NCI-H2196 (cell line): Measurements from ENCODE around the gene TULP4.
"Not testable (repeated sequence)": the region's sequence is repeated elsewhere in the genome, so short reads cannot be mapped to it uniquely, and the experiment has no call there.

Experiments
- DNase-seq: peaks from one replicate; lab custom pipeline; 2025; ENCODE audit not compliant: unreplicated experiment; lab: John Stamatoyannopoulos, UW

TULP4 gene

DNA sequence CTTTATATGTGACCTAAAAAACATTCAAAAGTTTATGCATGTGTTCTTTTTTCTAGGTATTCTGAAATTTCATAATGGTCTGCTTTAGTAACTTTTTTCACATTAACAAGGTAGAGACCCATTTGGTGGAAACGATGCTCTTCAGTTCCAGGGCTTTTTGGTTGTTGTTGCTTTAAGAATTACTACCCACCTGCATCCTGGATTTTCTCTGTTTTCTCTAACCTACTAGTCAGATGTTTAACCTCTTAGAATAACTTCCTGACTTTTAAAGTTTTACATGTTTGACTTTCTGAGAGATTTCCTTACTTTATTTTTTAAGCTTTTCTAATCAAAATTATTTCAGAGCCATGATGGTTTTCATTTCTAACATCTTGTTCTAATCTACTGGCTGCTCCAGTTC, 14.9 kb downstream of the TULP4 start:
- no peak for DNase-seq

DNA sequence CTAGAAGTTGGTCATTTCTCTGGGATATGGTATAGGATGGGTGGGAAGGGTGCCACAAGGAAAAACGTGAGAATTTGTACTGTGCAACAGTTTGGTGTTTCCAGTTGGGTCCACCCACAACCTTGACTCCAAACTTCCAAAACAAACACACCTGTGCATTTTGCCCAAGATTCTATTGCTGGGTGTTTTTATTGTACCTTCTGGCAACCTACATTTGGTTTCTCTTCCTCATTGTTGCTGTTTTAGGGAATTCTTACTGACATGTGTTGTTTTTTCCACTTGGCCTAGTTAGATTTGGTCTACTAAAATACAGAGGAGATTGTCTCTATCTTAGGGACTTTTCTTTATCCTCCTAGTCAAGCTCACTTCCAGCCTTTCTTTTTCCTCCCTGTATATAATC, 16.7 kb downstream of the TULP4 start:
- no peak for DNase-seq

DNA sequence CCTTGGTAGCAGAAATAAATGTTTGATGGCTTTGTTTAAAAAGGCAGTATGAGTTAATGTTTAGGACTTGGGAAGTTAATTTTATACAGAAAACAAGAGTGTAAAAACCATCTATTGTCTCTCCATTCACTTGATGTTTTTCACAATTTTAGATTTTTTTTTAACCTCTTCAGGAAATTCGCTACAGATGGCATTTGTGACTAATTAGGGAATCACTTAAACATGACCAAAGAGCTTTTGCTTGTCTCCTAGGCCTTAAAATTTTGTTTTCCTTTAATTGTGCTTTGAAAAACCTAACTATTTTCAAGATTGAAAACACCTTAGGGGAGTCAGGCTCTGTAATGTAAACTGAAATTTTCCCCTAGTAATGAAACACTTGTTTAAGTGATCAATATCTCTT, 17.3 kb downstream of the TULP4 start:
- no peak for DNase-seq

DNA sequence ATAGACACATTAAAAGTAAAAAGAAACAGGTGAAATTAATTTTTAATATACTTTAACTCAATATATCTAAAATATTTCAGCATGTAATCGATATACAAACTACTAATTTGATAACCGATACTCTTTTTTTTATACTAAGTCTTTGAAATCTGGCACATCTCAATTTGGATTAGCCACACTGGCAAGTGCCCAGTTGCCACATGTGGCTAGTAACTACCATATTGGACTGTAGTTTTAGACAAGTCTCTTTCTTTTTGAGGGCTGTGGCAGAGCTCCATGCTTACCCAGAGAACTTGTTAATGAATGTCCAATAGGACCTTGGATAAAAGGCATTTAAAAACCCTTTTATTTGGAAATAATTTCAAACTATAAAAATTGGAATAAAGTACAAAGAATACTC, 17.8 kb downstream of the TULP4 start:
- no peak for DNase-seq

DNA sequence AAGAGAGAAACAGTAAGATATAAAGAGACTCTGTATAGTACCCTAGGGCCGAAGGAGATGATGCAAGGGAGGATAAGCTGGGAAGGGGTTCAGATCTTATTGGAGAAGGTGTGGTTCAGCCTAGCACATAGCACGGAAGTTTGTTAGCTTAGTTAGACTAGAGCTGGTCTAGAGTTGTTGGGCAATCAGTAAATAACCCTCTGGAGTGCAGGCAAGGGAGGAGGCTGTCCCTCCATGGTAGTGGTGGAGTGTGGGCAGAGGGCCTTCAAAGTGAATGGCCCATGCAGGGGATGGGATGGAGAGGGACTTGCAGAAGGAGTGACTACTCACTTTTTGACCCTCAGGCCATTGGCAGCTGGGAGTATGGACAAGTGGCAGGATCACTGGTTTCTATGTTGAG, 20.0 kb downstream of the TULP4 start:
- DNase-seq, result no peak

DNA sequence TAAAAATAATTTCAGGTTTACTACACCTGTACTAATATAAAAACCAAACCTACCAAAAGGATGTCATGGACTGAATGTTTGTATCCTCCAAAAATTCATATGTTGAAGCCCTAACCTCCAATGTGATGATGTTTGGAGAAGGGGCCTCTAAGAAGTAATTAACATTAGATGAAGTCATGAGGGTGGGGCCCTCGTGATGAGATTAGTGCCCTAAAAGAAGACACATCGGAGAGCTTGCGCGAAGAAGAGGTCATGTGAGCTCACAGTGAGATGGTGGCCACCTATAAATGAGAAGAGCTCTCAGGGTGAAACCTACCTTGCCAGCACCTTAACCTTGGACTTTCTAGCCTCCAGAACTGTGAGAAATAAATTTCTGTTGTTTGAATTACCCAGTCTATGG, 20.8 kb downstream of the TULP4 start:
- no peak for DNase-seq

DNA sequence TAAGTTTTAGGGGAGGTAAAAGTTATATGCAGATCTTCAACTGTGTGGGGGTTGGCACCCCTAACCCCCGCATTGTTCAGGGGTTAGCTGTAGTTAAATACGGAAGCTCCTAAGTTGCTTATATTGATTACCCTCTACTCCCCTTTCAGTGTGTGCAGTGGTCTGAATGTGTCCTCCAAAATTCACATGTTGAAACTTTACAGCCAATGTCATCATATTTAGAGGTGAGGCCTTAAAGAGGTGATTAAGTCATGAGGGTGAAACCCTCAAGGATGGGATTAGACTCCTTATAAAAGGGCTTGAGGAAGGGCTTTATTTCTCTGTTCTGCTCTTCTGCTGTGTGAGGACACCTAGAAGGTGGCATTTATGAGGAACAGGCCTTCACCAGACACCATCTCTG, 22.3 kb downstream of the TULP4 start:
- DNase-seq, result no peak

DNA sequence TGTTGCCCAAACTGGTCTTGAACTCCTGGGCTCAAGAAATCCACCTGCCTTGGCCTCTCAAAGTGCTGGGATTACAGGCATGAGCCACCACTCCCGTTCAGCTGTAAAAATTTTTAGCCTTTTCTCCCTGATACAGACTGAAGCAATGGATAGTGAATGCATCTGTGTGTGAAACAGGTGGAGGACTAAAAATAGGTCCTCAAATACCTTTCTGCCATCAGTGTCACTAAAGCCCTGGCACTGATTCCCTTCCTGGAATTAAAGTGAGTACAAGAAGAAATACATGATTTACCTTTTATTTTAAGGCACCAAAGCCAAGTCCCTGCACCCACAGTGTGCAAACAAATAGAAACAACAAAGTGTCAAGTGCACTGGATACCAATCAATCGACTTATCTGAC, 25.1 kb downstream of the TULP4 start:
- no peak for DNase-seq

DNA sequence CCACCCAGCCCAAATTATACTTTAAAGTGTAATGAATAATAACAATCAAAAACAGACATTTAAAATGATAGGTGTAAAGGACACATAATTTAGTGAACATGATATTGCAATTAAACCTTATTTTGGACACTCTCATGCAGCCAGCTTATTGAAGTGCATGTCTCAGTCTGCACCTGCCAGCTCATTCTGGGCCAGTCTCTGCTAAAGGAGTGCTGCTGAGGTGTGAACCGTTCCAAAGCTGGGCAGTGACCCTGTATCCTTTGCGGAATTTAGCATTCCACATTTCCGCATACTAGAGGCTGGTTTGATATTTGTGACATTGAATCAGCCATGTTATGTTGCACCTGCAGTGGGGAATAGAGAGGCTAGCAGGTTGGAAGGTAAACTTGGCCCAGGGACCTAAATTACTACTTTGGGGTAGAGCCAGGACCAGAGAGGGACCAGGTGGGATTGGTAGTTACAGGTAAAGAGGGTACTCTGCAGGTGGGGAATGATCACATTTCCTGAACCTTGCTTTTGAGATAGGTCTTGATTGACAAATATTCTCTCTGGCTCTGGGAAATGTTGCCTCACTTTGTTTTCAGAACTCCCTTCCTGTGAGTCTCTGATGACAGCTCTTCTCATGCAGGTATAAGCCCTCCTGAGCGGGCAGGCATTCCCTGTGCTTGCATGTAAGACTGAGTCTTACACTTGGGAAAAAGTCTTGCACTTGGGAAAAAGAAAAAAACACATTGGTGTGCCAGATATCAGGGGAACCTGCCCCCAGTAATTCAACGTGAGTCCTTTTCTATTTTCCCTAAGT, 26.2 kb downstream of the TULP4 start:
- no peak for DNase-seq

DNA sequence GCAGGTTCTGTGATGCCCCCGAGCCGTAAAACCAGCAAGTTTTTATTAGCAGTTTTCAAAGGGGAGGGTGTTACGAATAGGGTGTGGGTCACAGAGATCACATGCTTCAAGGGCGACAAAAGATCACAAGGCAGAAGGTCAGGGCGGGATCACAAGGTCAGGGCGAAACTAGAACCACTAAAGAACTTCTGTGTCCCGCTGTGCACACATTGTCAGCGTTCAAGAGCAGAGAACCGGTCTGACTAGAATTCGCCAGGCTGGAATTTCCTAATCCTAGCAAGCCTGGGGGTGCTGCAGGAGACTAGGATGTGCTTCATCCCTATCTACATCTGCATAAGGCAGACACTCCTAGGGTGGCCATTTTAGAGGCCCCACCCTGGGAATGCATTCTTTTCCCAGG, 26.9 kb downstream of the TULP4 start:
- DNase-seq, result not testable (repeated sequence)

DNA sequence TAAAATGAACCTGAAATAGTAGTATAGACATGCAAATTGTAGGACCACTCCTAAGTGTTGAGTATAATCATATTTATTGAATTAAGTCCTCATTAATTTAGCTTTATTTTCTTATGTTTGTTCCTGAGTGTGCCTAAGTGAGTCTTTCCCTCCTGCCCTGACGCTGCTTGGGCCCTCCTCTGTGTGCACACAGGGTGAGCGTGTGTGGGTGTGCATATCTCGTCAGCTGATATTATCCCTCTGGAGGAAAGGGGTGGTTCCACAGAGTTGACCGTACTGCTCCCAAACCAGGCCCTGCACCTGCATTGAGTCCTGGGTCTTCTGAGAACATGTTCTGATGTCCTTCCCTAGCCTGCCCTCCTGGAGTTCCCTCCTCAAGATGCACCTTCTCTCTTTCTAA, 28.0 kb downstream of the TULP4 start:
- no peak for DNase-seq

DNA sequence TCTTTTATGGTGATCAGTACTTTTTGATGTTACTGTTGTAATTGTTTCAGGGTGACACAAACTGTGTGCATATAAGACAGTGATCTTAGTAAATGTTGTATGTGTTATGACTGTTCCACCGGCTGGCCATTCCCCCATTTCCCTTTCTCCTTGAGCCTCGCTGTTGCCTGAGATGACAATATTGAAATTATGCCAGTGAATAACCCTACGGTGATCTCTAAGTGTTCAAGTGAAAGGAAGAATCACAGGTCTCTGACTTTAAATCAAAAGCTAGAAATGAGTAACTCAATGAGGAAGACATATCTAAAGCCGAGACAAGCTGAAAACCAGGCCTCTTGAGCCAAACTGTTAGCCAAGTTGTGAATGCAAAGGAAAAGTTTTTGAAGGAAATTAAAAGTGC, 32.3 kb downstream of the TULP4 start:
- no peak for DNase-seq

DNA sequence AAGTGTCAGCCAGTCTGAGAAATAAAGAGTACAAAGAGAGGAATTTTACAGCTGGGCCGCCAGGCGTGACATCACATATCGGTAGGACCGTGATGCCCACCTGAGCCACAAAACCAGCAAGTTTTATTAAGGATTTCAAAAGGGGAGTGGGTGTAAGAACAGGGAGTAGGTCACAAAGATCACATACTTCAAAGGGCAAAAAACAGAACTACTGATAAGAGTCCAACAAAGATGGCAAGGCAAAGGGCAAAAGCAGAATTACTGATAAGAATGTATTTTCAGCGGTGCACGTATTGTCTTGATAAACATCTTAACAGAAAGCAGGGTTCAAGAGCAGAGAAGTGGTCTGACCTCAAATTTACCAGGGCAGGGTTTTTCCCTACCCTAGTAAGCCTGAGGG, 33.2 kb downstream of the TULP4 start:
- DNase-seq, result not testable (repeated sequence)

DNA sequence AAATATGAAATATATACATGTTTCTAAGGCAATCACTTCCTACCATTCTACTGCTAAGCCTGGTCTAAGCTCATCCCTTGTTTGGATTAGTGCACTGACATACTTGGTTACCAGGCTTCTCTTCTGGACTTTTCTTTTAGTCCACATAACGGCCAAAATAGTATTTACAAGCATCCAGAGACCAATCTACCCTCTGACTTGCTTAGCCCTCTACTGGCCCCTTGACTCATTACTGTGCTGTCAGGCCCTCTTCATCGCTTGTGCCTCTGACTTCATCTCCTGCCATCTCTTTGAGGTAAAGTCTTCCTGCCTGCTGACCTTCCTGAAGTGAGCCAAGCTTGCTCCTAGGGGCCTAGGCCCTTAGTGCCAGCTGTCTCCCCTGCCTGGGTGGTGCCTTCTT, 35.1 kb downstream of the TULP4 start:
- DNase-seq, result no peak

DNA sequence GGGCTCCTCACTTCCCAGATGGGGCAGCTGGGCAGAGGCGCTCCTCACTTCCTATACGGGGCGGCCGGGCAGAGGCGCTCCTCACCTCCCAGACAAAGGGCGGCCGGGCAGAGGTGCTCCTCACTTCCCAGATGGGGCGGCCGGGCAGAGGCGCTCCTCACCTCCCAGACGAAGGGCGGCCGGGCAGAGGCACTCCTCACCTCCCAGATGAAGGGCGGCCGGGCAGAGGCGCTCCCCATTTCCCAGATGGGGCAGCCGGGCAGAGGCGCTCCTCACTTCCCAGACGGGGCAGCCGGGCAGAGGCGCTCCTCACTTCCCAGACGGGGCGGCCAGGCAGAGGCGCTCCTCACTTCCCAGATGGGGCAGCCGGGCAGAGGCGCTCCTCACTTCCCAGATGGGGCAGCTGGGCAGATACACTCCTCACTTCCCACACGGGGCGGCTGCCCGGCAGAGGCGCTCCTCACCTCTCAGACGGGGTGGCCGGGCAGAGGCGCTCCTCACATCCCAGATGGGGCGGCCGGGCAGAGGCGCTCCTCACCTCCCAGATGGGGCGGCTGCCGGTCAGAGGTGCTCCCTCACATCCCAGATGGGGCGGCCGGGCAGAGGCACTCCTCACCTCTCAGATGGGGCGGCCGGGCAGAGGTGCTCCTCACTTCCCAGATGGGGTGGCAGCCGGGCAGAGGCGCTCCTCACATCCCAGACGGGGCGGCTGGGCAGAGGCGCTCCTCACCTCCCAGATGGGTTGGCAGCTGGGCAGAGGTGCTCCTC, 36.7 kb downstream of the TULP4 start:
- DNase-seq, result not testable (repeated sequence)

DNA sequence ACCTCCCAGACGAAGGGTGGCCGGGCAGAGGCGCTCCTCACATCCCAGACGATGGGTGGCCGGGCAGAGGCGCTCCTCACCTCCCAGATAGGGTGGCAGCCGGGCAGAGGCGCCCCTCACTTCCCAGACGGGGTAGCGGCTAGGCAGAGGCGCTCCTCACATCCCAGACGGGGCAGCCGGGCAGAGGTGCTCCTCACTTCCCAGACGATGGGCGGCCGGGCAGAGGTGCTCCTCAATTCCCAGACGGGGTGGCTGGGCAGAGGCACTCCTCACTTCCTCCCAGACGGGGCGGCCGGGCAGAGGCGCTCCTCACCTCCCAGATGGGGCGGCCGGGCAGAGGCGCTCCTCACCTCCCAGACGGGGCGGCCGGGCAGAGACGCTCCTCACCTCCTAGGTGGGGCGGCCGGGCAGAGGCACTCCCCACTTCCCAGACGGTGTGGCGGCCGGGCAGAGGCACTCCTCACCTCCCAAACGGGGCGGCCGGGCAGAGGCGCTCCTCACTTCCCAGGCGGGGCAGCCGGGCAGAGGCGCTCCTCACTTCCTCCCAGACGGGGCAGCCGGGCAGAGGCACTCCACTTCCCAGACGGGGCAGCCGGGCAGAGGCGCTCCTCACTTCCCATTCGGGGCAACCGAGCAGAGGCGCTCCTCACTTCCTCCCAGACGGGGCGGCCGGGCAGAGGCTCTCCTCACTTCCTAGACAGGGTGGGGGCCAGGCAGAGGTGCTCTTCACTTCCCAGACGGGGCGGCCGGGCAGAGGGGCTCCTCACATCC, 37.4 kb downstream of the TULP4 start:
- DNase-seq, result not testable (repeated sequence)

DNA sequence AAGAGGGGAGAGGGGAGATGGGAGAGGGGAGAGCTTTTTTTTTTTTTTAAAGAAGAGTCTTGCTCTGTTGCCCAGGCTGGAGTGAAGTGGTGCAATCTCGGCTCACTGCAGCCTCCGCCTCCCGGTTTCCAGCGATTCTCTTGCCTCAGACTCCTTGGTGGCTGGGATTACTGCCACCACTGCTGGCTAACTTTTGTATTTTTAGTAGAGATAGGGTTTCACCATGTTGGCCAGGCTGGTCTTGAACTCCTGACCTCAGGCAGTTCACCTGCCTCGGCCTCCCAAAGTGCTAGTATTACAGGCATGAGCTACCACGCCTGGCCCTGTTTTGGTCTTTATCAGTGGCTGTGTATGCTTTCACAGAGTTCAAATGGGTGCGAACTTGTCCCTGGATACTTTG, 38.5 kb downstream of the TULP4 start:
- not testable (repeated sequence) for DNase-seq

DNA sequence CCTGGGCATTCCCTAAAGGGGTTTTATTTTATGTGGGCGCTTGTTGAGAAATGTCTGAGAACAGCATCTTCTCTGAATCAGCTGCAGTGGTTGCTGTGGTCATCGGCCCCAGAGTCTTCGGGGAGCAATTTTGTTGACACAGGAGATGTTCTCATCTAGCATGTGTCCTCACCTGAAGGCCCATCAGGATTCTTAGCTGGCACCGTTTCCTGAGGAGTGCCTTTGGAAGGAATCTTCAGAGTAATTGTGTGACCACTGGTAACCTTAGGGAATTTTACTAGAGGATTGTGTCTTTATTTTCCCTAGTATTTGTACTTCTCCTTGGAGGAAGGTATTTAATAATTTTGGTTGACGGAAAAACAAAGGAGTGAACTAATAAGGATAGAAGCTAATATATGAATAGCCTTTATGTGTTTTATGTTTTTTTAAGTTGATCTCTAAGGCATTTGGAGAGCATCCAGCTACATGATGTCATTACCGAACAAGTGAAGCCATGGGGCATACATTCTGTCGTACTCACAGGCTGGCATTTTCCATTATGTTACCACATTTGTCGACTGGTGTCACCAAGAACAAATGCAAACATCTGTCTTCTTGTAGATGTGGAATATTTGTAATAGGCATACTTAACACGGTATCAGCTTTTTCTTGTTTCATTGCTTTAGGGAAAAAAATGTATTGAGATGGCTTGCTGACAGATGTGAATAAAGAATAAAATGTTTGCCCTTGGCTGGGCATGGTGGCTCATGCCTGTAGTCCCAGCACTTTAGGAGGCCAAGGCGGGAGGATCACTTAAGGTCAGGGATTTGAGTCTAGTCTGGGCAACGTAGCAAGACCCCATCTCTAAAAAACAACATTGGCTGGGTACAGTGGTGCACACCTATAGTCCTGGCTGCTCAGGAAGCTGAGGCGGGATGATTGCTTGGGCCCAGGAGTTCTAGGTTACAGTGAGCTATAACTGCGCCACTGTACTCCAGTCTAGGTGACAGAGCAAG, 41.9 kb downstream of the TULP4 start:
- no peak for DNase-seq

DNA sequence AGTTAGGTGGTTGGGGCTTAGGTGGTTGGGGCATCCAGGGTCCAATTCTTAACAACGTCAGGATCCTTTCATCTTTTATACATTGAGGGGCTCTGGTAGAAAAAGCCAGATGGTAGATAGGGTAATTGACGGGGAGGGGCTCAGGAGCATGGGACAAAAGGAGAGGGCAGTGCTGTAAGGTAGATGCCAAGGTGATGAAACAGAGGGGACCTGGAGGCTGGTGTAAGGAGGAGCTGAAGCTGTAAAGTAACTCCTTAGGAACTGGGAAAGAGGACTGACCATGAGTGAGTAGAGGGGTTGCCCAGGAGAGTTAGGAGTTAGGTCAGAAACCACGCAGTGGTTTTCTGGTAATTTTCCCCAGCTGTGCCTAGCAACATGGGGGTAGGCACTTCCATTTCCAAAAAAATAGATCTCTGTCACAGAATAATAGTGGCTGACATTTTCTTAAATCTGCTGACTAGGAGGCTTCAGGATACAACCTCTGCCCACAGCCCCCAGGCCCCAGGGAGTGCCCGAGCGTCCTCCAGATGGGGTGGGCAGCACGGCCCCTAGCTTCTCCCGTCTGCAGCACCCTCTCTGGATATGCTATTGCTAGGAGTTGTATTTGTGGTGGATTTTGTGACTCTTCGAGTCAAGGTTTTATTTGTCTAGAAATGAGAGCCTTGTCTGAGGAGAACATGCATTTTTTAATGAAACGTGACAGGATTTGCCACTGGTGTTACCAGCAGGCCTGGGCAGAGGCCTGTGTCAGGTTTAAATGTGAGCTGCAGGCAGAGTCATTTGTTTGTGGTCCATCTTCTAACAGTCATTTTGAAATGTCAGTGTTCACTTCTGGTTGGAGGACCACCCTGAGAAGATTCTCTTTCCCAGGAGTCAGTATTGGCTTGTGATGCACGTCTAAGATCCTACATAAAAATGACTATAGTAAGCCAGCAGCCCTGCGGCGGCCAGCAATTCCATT, 44.6 kb downstream of the TULP4 start:
- DNase-seq, result no peak
